Measurements from ENCODE around the gene PRRC2C.

- no peak for TF ChIP-seq CTCF (conservative IDR thresholded peaks at IDR 0.05; ENCODE audit: low read depth, low read length)
- TF ChIP-seq EZH2phosphoT487 (IDR thresholded peaks at IDR 0.05; ENCODE audit: borderline replicate concordance, low read length): no peak
- TF ChIP-seq EZH2 (IDR thresholded peaks at IDR 0.05; ENCODE audit: low read length, unreplicated experiment): no peak
Measured at GRCh38 chr1:171501305-171502024, 16.1 kb downstream of the PRRC2C start.

Measured in PC-3 (cell line).